Left kidney (tissue), 2 donors: ENCODE measurements around the gene KRTAP5-3. TPM values are rescaled to one million over a fixed set of nuclear protein-coding genes. Genes with fewer than 3 reads are reported as not detected.

Source experiments
- DNase-seq: peaks from one replicate; pipeline ENCODE4 v3.0.0-alpha.2; 2013
- polyA plus RNA-seq: library from polyadenylated mRNA; unstranded; fragments of 120-200 nt; gene quantifications from one replicate; pipeline ENCODE4 v1.2.1, GENCODE V29; 2013; ENCODE audit not compliant: insufficient read length

KRTAP5-3 gene
- polyA plus RNA-seq, 1 donor, result not detected

GRCh38 chr11:1643146-1643690, 35.0 kb upstream of the KRTAP5-3 start:
- no peak for DNase-seq

- no peak for DNase-seq
Measured at GRCh38 chr11:1642288-1643145, 34.3 kb upstream of the KRTAP5-3 start.

GRCh38 chr11:1641096-1641495, 32.8 kb upstream of the KRTAP5-3 start:
- no peak for DNase-seq

DNA sequence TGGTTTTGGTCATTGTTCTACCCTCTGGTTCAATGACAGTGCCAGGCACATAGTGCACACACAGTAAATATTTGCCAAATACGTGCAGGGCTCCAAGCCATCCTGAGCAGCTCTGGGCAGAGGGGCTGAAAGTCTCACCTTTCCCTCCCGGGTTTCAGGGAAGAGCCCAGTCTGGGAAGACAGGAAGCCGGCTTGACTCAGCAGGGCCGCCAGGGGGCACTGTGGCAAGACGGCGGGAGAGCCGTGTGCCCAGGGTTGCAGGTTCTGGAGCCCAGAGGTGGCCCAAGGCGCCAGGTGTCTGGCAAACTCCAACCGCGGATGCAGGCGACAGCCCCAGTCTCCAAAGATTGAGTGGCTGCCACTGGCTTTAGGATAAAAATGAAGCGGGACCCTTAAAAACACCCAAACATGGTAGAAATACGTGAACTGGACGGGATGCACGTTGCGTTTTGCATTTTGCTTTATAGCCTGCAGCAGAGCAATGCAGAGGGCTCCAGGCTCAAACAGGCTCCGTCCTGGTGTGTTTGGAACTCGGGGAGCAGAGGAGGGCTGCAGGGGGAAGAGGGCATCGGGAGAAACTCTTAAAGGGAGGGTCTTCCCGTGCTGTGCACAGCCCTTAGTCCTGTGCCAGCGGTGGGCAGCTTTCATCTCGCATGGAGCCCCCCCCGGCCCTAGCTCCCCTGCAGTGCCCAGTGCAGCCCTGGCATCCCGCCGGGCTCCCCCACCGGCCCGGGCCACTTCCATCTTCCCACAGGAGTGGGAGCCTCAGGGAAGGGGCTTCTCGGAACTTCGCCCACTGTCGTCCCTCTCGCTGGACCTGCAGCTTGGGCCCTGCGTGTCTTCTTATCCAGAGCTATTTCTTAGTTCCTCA, 32.0 kb upstream of the KRTAP5-3 start:
- no peak for DNase-seq

DNA sequence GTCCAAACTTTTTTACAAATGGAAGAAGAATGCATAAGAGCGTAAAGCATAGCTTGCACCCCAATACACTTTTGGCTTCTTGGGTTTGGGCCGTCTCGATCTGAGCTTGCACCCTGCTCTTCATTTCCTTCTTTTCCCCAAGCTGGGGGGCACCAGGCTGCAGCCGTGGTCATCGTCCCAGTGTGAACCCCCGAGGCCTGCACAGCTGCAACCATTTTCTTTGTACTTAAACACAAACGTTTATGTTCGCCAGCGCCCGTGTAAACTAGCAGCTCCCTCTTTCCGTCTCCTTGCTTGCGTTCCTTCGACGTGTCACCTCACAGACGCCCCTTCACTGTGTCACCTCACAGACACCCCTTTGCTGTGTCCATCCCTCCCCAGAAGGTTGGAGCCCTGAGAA, 31.4 kb upstream of the KRTAP5-3 start:
- no peak for DNase-seq

DNA sequence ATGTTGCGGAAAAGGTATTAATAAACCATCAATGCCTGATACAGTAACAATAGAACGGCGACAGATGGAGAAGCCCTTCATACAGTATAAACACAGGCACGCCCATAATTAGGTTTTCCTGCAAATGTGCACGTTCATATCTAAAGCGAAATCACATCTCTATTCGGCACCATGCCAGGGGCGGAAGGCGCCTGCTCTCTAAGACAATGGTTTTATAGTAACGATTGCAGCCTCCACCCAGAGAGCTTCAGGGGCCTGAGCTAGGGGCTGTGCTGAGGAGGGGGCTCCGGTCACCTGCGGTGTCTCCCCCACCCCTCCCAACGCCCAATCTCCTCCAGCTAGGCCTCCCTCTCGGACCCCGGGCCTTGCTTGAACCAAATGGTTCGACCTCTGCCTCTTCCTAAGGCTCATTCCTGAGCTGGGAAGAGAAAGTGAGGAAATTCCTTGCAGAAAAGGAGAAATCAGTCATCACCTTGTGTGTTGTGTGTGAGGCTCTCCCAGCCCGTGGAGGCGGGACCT, 30.9 kb upstream of the KRTAP5-3 start:
- DNase-seq, result no peak

DNA sequence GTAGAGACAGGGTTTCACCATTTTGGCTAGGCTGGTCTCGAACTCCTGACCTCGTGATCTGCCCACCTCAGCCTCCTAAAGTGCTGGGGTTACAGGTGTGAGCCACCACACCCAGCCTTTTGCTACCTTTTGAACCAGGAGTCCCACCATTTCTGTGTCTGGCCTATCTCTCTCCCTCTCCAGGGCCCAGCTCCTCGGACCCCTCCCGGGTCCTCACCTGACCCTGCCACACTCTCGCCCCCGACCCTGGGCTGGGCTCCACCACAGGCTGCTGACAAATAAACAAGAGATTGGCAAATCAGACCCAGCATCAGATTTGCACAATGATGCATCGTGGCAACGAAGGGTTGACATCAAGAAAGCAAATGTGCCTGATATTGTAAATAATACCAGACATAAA, 30.1 kb upstream of the KRTAP5-3 start:
- DNase-seq, result no peak

GRCh38 chr11:1637628-1638027, 29.4 kb upstream of the KRTAP5-3 start:
- no peak for DNase-seq

GRCh38 chr11:1636291-1636950, 28.2 kb upstream of the KRTAP5-3 start:
- DNase-seq, result no peak

- no peak for DNase-seq
Measured at GRCh38 chr11:1633864-1634263, 25.6 kb upstream of the KRTAP5-3 start.

DNA sequence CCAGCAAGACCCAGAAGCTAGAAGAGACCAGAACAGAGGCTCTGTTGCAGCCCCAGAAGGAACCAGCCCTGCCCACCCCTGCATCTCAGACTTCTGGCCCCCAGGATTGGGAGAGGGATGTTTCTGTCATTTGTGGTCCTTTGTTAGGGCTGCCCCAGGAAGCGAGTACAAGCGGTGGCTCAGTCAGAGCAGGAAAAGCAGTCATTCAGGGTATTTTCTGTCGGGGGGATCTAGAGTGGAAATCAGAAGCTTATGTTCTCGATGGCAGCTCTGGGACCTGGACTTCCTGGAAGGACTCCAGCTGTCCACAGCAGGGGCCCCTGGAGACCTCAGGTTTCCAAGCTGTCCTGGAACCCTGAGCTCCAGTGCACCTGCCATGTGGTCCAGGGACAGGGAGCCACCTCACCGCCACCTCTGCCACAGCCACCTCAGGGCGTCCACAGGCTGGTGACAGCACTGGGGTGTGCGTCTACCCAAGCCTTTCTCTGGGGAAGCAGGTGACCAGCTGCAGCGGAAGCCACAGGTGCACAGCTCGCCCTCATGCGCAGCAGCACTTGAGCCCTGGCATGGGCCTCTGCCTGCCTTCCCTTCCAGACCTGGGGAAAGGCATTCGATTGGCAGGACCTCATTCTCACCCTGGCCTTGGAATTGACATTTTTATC, 23.9 kb upstream of the KRTAP5-3 start:
- no peak for DNase-seq

DNA sequence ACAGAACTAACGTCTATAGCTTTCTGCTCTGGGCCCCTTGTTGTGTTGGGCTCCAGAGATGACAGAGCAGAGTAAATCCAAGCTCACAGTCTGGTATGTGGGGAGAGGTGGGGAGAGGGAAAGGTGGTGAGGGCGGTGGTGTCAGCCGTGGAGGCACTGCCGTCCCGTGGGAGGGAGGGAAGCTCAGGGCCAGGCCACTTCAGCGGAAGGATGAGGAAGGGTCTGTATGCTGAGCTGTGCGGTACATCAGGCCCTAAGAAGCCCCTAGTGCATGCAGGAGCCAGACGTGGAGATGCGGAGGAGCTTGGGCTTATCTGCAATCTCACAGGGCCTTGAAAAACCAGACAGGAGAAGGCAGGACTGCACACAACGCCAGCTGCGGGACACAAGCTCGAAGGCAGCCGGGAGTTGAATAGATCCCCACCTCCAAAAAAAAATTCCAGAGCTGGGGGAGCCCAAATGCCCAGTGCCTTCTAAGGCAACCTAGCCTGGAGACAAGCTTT, 22.9 kb upstream of the KRTAP5-3 start:
- no peak for DNase-seq

GRCh38 chr11:1630271-1630670, 22.0 kb upstream of the KRTAP5-3 start:
- DNase-seq, result no peak

DNA sequence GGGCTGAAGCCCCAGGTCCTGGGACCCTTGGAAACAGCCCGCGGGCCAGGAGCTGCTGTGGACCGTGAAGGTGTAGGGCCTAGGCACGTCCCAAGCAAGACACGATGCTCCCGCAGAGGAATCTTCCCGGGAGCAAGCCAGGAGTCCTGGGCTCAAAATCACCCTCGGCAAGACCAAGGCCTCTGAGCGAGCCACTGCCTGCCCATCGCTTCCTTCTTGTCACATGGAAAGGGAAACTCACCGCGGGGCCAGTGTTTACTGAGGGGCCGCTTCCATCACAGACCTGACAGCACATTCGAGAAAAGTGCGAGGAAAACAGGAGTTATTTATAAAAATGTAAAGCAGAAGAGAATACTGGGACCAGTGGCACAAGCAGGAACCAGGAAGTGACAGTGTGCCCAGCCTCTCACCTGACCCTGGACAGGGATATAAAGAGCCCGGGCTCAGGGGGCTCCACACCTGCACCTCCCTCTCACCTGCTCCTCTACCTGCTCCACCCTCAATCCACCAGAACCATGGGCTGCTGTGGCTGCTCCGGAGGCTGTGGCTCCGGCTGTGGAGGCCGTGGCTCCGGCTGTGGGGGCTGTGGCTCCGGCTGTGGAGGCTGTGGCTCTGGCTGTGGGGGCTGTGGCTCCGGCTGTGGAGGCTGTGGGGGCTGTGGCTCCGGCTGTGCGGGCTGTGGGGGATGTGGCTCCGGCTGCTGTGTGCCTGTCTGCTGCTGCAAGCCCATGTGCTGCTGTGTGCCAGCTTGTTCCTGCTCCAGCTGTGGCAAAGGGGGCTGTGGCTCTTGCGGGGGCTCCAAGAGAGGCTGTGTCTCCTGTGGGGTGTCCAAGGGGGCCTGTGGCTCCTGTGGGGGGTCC, 21.3 kb upstream of the KRTAP5-3 start, which contains the start of gene KRTAP5-5:
Gene KRTAP5-5 (plus strand): TSS at position 450 of the 860 bp plus-strand sequence. CDS start 66 bp downstream, at position 516.
- no peak for DNase-seq

DNA sequence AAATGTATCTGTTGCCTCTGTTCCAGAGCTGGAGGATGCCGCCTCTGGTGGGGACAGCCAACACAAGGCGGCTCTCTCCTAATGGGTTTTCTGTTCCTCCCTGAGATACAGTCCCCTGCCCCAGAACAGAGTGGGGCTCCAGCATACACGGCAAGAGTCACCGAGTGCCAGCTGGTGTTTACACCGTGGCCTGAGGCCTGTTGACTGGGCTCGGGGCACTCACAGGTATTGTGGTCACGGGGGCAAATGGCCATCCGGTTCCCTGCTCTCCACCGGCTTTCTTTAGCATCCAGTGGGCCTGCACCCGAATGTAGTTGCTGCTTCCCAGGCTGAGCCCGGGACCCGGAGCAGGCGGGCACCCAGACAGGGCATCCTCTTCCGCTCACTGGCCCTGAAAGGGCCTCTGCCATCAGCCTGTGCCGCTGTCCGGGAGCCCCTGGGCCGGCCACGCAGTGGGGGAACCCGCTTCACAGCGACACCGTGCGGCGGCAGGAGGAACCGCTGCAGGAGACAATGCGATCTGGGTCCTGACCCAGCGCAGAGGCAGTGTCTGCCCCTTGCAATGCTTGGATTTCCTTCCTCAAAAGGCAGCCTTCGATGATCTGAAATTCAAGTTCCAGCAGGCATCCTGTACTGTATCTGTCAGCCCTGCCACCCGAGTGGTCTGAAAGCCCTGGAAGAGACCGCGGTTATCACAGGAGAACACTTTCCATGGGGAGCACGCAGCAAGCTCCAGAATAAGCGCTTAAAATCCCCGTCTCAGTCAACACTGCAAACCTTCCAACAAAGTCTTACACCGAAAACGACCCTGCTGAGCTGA, 20.5 kb upstream of the KRTAP5-3 start:
- no peak for DNase-seq

DNA sequence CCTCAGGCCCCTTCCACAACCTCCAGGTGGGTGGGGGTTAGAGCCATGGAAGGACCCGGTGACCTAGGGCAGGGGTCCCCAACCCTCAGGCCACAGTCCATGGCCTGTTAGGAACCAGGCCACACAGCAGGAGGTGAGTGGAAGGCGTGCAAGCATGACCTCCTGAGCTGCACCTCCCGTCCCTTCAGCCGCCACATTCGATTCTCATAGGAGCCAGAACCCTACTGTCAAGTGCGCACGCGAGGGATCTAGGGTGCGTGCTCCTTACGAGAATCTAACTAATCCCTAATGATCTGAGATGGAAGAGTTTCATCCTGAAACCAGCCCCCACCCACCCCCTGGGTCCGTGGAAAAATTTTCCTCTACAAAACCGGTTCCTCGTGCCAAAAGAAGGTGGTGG, 17.3 kb upstream of the KRTAP5-3 start:
- DNase-seq, result no peak

GRCh38 chr11:1624621-1625020, 16.4 kb upstream of the KRTAP5-3 start:
- DNase-seq, result no peak

- no peak for DNase-seq
Measured at GRCh38 chr11:1623716-1624115, 15.5 kb upstream of the KRTAP5-3 start.

DNA sequence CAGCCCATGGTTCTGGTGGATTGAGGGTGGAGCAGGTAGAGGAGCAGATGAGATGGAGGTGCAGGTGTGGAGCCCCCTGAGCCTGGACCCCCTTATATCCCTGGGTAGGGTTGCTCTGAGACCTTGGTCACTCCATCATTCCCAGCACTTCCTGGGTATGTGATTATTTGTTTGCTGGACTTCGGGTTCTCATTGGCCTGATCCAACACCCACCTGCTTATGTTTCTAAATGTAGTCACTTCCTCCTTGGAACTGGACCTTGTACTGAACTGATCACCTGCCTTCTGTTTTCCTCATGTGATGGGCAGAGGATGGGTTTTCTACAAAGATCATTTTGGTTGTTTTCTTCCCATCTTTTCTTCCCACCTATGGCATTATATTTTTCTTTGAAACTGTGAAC, 13.8 kb upstream of the KRTAP5-3 start, which contains the start of gene KRTAP5-4:
Gene KRTAP5-4 (minus strand): TSS at position 53 of the 400 bp plus-strand sequence. CDS start 45 bp downstream, at position 8.
- no peak for DNase-seq
